A673 (cell line): ENCODE data around the gene SNRPB2.

Source experiments
- EZH2 ChIP-seq: fragments of 200-600 bp; sonication (generic); IDR thresholded peaks from 2 replicates; pipeline ENCODE4 v1.6.1; 2017; ENCODE audit warnings: borderline replicate concordance, low read depth, mild to moderate bottlenecking, mixed read lengths, antibody characterized with exemption, low read length; ENCODE audit not compliant: poor library complexity, severe bottlenecking
- TF ChIP-seq, protein P1 (sequence below): fragments of 300-800, 200-600 bp; sonication (generic); conservative IDR thresholded peaks from 2 replicates; pipeline ENCODE4 v1.5.1; 2017; ENCODE audit warnings: low read depth, mild to moderate bottlenecking, antibody characterized with exemption, low read length, moderate library complexity, mixed read lengths

GRCh38 chr20:16744178-16744807 lies 14.5 kb downstream of the SNRPB2 start:
- TF ChIP-seq, protein P1, sequence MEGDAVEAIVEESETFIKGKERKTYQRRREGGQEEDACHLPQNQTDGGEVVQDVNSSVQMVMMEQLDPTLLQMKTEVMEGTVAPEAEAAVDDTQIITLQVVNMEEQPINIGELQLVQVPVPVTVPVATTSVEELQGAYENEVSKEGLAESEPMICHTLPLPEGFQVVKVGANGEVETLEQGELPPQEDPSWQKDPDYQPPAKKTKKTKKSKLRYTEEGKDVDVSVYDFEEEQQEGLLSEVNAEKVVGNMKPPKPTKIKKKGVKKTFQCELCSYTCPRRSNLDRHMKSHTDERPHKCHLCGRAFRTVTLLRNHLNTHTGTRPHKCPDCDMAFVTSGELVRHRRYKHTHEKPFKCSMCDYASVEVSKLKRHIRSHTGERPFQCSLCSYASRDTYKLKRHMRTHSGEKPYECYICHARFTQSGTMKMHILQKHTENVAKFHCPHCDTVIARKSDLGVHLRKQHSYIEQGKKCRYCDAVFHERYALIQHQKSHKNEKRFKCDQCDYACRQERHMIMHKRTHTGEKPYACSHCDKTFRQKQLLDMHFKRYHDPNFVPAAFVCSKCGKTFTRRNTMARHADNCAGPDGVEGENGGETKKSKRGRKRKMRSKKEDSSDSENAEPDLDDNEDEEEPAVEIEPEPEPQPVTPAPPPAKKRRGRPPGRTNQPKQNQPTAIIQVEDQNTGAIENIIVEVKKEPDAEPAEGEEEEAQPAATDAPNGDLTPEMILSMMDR: no peak
- TF ChIP-seq EZH2: no peak
